H1 (cell line): ENCODE measurements around the gene CRAT. TPM values are rescaled to one million over a fixed set of nuclear protein-coding genes. Genes with fewer than 3 reads are reported as not detected.

Experiments
- CTCF ChIA-PET: fragments of 300-600 bp; sonication (Branson Sonifier 250); formaldehyde crosslinking; loops from one replicate; lab custom pipeline; 2021; ENCODE audit not compliant: partially characterized antibody; lab: Charles Lee
- POLR2A ChIA-PET: fragments of 300-600 bp; sonication (Branson Sonifier 250); formaldehyde crosslinking; loops from one replicate; lab custom pipeline; 2021; ENCODE audit warnings: inconsistent platforms; ENCODE audit not compliant: partially characterized antibody; lab: Charles Lee
- DNase-seq, 2 experiments: peaks; one replicate each; pipeline versions ENCODE4 v3.0.0 to v3.0.0-alpha.2; 2010 to 2022; ENCODE audit warnings: low spot score in 2 of 2, low read depth in 1 of 2, mixed read lengths in 1 of 2
- FAIRE-seq: peaks from 2 replicates; lab custom pipeline; 2011; peaks lifted over from hg19 to GRCh38; lab: Jason Lieb, UNC
- H2AFZ ChIP-seq: 2 replicates; pipeline ENCODE4 v1.8.1; 2012; ENCODE audit warnings: low read length, inconsistent platforms
- H2AK5ac ChIP-seq: 2 replicates; pipeline ENCODE4 v1.6.1; 2013; ENCODE audit warnings: low read depth, low read length
- H2BK120ac ChIP-seq: replicated peaks from 2 replicates; pipeline ENCODE3; 2013; ENCODE audit warnings: low read depth, low read length, inconsistent platforms
- H2BK12ac ChIP-seq: 2 replicates; pipeline ENCODE4 v1.6.1; 2013; ENCODE audit warnings: low read depth, low read length
- H2BK15ac ChIP-seq: 2 replicates; pipeline ENCODE4 v1.6.1; 2013; ENCODE audit warnings: low read length
- H2BK20ac ChIP-seq: 2 replicates; pipeline ENCODE4 v1.6.1; 2013; ENCODE audit warnings: low read length
- H2BK5ac ChIP-seq: 2 replicates; pipeline ENCODE4 v1.6.1; 2013; ENCODE audit warnings: low read depth, low read length
- H3K14ac ChIP-seq: 2 replicates; pipeline ENCODE4 v1.6.1; 2013; ENCODE audit warnings: inconsistent platforms; ENCODE audit not compliant: insufficient read length
- H3K18ac ChIP-seq: 2 replicates; pipeline ENCODE4 v1.6.1; 2013; ENCODE audit warnings: low read length; ENCODE audit errors: extremely low read depth
- H3K23ac ChIP-seq: 2 replicates; pipeline ENCODE4 v1.6.1; 2013; ENCODE audit warnings: inconsistent platforms; ENCODE audit not compliant: insufficient read length
- H3K23me2 ChIP-seq: 2 replicates; pipeline ENCODE4 v1.6.1; 2013; ENCODE audit warnings: low read depth, low read length
- H3K27ac ChIP-seq: 2 replicates; pipeline ENCODE4 v1.6.1; 2011; ENCODE audit warnings: low read depth, low read length, inconsistent platforms
- H3K27me3 ChIP-seq, 4 experiments: replicated peaks in 1 of 4; 1 replicate in 1 of 4; 2 replicates in 3 of 4; pipeline versions ENCODE4 v1.6.1 to v1.8.1; 2011 to 2013; ENCODE audit warnings: low read length in 3 of 4, mild to moderate bottlenecking in 3 of 4, inconsistent platforms in 2 of 4, mixed read lengths in 2 of 4, moderate library complexity in 1 of 4; ENCODE audit not compliant: control insufficient read depth in 3 of 4, insufficient read depth in 3 of 4; ENCODE audit errors: extremely low read depth in 1 of 4
- H3K36me3 ChIP-seq, 4 experiments: 2 replicates each; pipeline versions ENCODE4 v1.6.1 to v1.8.1; 2011 to 2013; ENCODE audit warnings: mild to moderate bottlenecking in 4 of 4, low read length in 3 of 4, moderate library complexity in 2 of 4, control low read depth in 1 of 4, inconsistent platforms in 1 of 4; ENCODE audit not compliant: insufficient read depth in 4 of 4, control insufficient read depth in 2 of 4
- H3K4ac ChIP-seq: replicated peaks from 2 replicates; pipeline ENCODE3; 2013; ENCODE audit warnings: low read length, low read depth, mixed read lengths, inconsistent platforms; ENCODE audit not compliant: insufficient read length
- H3K4me1 ChIP-seq, 4 experiments: replicated peaks in 1 of 4; 1 replicate in 1 of 4; 2 replicates in 3 of 4; pipeline versions ENCODE4 v1.6.1 to v1.8.1; 2011 to 2013; ENCODE audit warnings: low read length in 3 of 4, inconsistent platforms in 2 of 4, mixed read lengths in 1 of 4; ENCODE audit not compliant: insufficient read depth in 4 of 4, control insufficient read depth in 3 of 4
- H3K4me2 ChIP-seq, 2 experiments: 2 replicates each; pipeline versions ENCODE4 v1.6.1 to v1.8.1; 2011 to 2013; ENCODE audit warnings: low read depth in 2 of 2, low read length in 2 of 2, control low read depth in 1 of 2, inconsistent platforms in 1 of 2, mild to moderate bottlenecking in 1 of 2; ENCODE audit not compliant: insufficient read depth in 1 of 2
- H3K4me3 ChIP-seq, 4 experiments: fragments of 200-600, 300-600 bp in 1 of 4; sonication (generic), shearing (Covaris generic), sonication (Bioruptor Twin) in 1 of 4; 2 replicates each; pipeline versions ENCODE4 v1.5.1 to v1.8.1; 2011 to 2016; ENCODE audit warnings: low read length in 4 of 4, low read depth in 3 of 4, control low read depth in 2 of 4, inconsistent platforms in 2 of 4, mild to moderate bottlenecking in 2 of 4, mixed read lengths in 1 of 4, moderate library complexity in 1 of 4; ENCODE audit not compliant: insufficient read depth in 2 of 4; ENCODE audit errors: extremely low read depth in 1 of 4
- H3K56ac ChIP-seq: replicated peaks from 2 replicates; pipeline ENCODE3; 2013; ENCODE audit warnings: low read depth, mild to moderate bottlenecking, mixed read lengths, low read length, inconsistent platforms; ENCODE audit not compliant: insufficient read length
- H3K79me1 ChIP-seq: 2 replicates; pipeline ENCODE4 v1.6.1; 2013; ENCODE audit warnings: low read depth, low read length, control low read depth
- H3K79me2 ChIP-seq, 2 experiments: 2 replicates each; pipeline versions ENCODE4 v1.6.1 to v1.8.1; 2012 to 2013; ENCODE audit warnings: low read length in 2 of 2, mild to moderate bottlenecking in 2 of 2, inconsistent platforms in 1 of 2; ENCODE audit not compliant: insufficient read depth in 2 of 2, control insufficient read depth in 1 of 2
- H3K9ac ChIP-seq, 4 experiments: replicated peaks in 1 of 4; 1 replicate in 1 of 4; 2 replicates in 3 of 4; pipeline versions ENCODE4 v1.6.1 to v1.8.1; 2011 to 2013; ENCODE audit warnings: low read depth in 3 of 4, low read length in 3 of 4, control low read depth in 2 of 4, mild to moderate bottlenecking in 2 of 4, moderate library complexity in 2 of 4, inconsistent platforms in 1 of 4; ENCODE audit errors: extremely low read depth in 1 of 4
- H3K9me3 ChIP-seq, 2 experiments: 2 replicates each; pipeline versions ENCODE4 v1.6.1 to v1.8.1; 2012 to 2013; ENCODE audit warnings: mild to moderate bottlenecking in 2 of 2, moderate library complexity in 2 of 2, control low read depth in 1 of 2, inconsistent platforms in 1 of 2, low read depth in 1 of 2, low read length in 1 of 2, mixed read lengths in 1 of 2; ENCODE audit not compliant: insufficient read depth in 2 of 2
- H4K20me1 ChIP-seq, 2 experiments: replicated peaks in 1 of 2; 2 replicates each; pipeline versions ENCODE3 to v1.8.1; 2011 to 2013; ENCODE audit warnings: inconsistent platforms in 2 of 2, low read length in 2 of 2, mild to moderate bottlenecking in 1 of 2; ENCODE audit not compliant: insufficient read depth in 2 of 2, control insufficient read depth in 1 of 2
- H4K5ac ChIP-seq: 2 replicates; pipeline ENCODE4 v1.6.1; 2013; ENCODE audit warnings: low read length, low read depth, mixed read lengths, inconsistent platforms; ENCODE audit not compliant: insufficient read length
- H4K8ac ChIP-seq: 2 replicates; pipeline ENCODE4 v1.8.0; 2013; ENCODE audit warnings: mild to moderate bottlenecking, moderate library complexity, low read length, inconsistent platforms; ENCODE audit not compliant: insufficient read depth; ENCODE audit errors: extremely low read depth
- H4K91ac ChIP-seq: replicated peaks from 2 replicates; pipeline ENCODE3; 2013; ENCODE audit warnings: low read length, mixed read lengths, inconsistent platforms; ENCODE audit not compliant: insufficient read length
- POLR2A ChIP-seq, 2 experiments: IDR thresholded peaks; 1 replicate in 1 of 2; 2 replicates in 1 of 2; pipeline ENCODE4 v1.6.1; 2011; ENCODE audit warnings: low read depth in 2 of 2, low read length in 2 of 2, mild to moderate bottlenecking in 2 of 2; ENCODE audit errors: control extremely low read depth in 1 of 2
- RFX5 ChIP-seq: IDR thresholded peaks from 2 replicates; pipeline ENCODE4 v1.6.1; 2011; ENCODE audit warnings: low read depth, low read length, improper control_type of control experiment, borderline replicate concordance
- WGBS, 2 experiments: shearing (Covaris generic) in 1 of 2; methylation state at CpG; one replicate each; pipeline versions ENCODE4 v1.1.6 to v1.1.7; 2013 to 2015; ENCODE audit warnings: low lambda C conversion rate in 2 of 2, mixed read lengths in 2 of 2, inconsistent platforms in 1 of 2, low coverage in 1 of 2, missing lambda C conversion rate in 1 of 2; ENCODE audit not compliant: insufficient replicate concordance in 2 of 2, insufficient coverage in 1 of 2, insufficient read length in 1 of 2; ENCODE audit errors: extremely low coverage in 1 of 2, missing lambda C conversion rate in 1 of 2; 5-methylcytosine and 5-hydroxymethylcytosine counted together
- polyA plus RNA-seq, 7 experiments: library from polyadenylated mRNA; depleted of rRNA in 3 of 7; stranded (reverse) in 5 of 7; unstranded in 2 of 7; fragments of >200 nt in 5 of 7; fragments of 200-250 nt in 2 of 7; gene quantifications; 1 replicate in 5 of 7; 2 replicates in 1 of 7; 4 replicates in 1 of 7; pipeline versions ENCODE4 v1.2.1 to v1.2.3, GENCODE V29; 2011 to 2013; ENCODE audit warnings: missing spikeins in 2 of 7, mixed read lengths in 2 of 7
- total RNA-seq: library from RNA; stranded (reverse); fragmentation: NEBNext Ultra II Directional; extraction: Animal tissue kit (Norgen Biotek cat#: 25700); gene quantifications from 2 replicates; pipeline ENCODE4 v1.2.1, GENCODE V29; 2021

Gene CRAT
- total and polyA plus RNA-seq, 2 of the 8 experiments (the other 6 are each of a cell fraction or from before 2014, with no cell fraction given) = 8.2 to 17.3 TPM

- no peak overlapping the region; the same call in 1 of the 2 replicates for H2BK20ac ChIP-seq
- DNase-seq = peak in 1 of 2 experiments; percentile 50
- H4K91ac ChIP-seq = no peak overlapping the region
- H3K56ac ChIP-seq = no peak overlapping the region
- ChIA-PET POLR2A (interaction anchor here (0.6 to 2.2 kb wide), 6 partner anchors 10 to 251 kb away, joined by 3 to 12 read pairs (median 3); partner anchors contain the start of gene DOLPP1), CTCF (interaction anchor here (0.9 to 1.4 kb wide), 2 partner anchors 16 to 26 kb away, joined by 3 to 6 read pairs; no protein-coding TSS in a partner anchor)
- H3K9ac ChIP-seq = peak overlapping the region in 2 of 4 experiments; percentile 4 to 28; a peak in 2 of 7 replicates
- no peak overlapping the region for H2AFZ ChIP-seq
- H3K9me3 ChIP-seq = no peaks in the 10 kb centered on the region
- no peak for FAIRE-seq
- no peak overlapping the region for H4K5ac ChIP-seq
- no peak overlapping the region for H2AK5ac ChIP-seq
- H3K23ac ChIP-seq = no peak overlapping the region
- peak overlapping the region; percentile 63 to 81; a peak in 3 of 4 replicates for H3K4me2 ChIP-seq
- H3K27ac ChIP-seq = peak overlapping the region; percentile 47; the same call in 1 of the 2 replicates
- H3K4me1 ChIP-seq = peaks cover 6 to 19% (median 17%) of the 10 kb centered on the region in 4 experiments
- peaks cover 1 to 3% of the 10 kb centered on the region in 2 experiments for H4K20me1 ChIP-seq
- peak overlapping the region; percentile 75; the same call in 1 of the 2 replicates for H2BK12ac ChIP-seq
- H4K8ac ChIP-seq = no peak overlapping the region; the same call in 1 of the 2 replicates
- H3K18ac ChIP-seq = peak overlapping the region; percentile 36
- no peaks in the 10 kb centered on the region for H3K23me2 ChIP-seq
- H3K79me2 ChIP-seq = no peaks in the 10 kb centered on the region
- peak overlapping the region; percentile 75 for H2BK5ac ChIP-seq
- WGBS, 2 experiments = 87% methylated on average over 21 of the region's 21 CpGs; no CpG with 5 or more reads in 1 of the 2 experiments
- H3K14ac ChIP-seq = no peak overlapping the region
- H3K4ac ChIP-seq = no peak overlapping the region
- no peaks in the 10 kb centered on the region for H3K79me1 ChIP-seq
- no peak overlapping the region for H2BK15ac ChIP-seq
- peaks cover 0 to 16% (median 7%) of the 10 kb centered on the region in 4 experiments; a peak in 5 of 8 replicates for H3K36me3 ChIP-seq
- H3K27me3 ChIP-seq = no peaks in the 10 kb centered on the region
- H2BK120ac ChIP-seq = no peak overlapping the region
- peak overlapping the region in 1 of 4 experiments; percentile 33; a peak in 1 of 8 replicates for H3K4me3 ChIP-seq
- TF ChIP-seq POLR2A (IDR thresholded peaks at IDR 0.05; ENCODE audit: control extremely low read depth in 1 of 2, low read depth in 2 of 2, low read length in 2 of 2) (0 out of 3 replicates have a peak, but pooled peaks of 1 of the 2 experiments have one; percentile 22), RFX5 (no peak)
Measured at GRCh38 chr9:129070696-129071525, 39.7 kb downstream of the CRAT start.
